ENCODE results near the gene AKAP11.

Gene AKAP11

GRCh38 chr13:42279986-42280385, 8.0 kb downstream of the AKAP11 start:
- no peak for TF ChIP-seq ZFX (IDR thresholded peaks at IDR 0.05; ENCODE audit: borderline replicate concordance)
- H3K27ac ChIP-seq: no peak overlapping the region

- H3K27ac ChIP-seq: no peak overlapping the region
- TF ChIP-seq CTCF (IDR thresholded peaks at IDR 0.05): no peak
- TF ChIP-seq ZFX (IDR thresholded peaks at IDR 0.05; ENCODE audit: borderline replicate concordance): no peak
These were observed 8.6 kb downstream of the AKAP11 start for GRCh38 chr13:42280537-42280936.

GRCh38 chr13:42283574-42283973, 11.6 kb downstream of the AKAP11 start:
- no peak overlapping the region for H3K27ac ChIP-seq
- TF ChIP-seq CTCF (IDR thresholded peaks at IDR 0.05) (no peak), ZFX (IDR thresholded peaks at IDR 0.05; ENCODE audit: borderline replicate concordance) (no peak)

DNA sequence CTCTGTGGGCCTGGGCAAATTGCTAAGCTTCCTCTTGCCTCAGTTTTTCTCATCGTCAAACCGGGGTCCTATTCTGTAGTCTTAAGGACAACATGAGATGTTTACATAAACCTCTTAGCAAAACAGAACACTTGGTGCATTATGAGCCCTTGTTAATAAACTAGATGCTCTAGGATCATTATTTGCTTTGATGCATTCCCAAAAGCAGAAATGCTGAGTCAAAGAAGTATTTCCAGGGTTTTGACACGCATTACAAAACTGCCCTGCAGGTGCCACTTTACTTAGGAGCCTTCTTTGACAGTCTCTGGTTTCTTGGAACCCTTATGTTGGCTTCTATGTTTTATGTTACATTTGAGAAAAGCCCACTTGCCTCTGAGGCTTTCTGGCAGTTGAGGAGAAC, 12.1 kb downstream of the AKAP11 start:
- no peak overlapping the region for H3K27ac ChIP-seq
- TF ChIP-seq ZFX (IDR thresholded peaks at IDR 0.05; ENCODE audit: borderline replicate concordance): no peak
- TF ChIP-seq CTCF (IDR thresholded peaks at IDR 0.05): no peak

DNA sequence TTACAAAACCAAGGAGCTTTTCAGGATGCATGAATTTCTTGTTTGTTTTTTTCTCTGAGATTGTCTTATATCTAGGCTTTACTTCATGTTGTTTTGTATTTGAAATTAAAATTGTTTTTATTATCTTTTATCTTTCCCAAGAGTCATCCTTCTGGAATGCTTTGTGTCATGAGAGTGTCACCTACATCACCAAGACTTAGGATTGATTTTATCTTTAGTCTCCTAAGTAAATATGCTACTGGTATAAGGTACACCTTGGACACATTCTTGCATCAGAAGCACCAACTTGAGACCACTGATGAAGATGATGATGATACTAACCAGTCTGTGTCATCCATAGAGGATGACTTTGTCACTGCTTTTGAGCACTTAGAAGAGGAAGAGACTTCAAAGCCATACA, 26.4 kb downstream of the AKAP11 start:
- H3K27ac ChIP-seq: no peak overlapping the region
- TF ChIP-seq ZFX (IDR thresholded peaks at IDR 0.05; ENCODE audit: borderline replicate concordance): no peak
- no peak for TF ChIP-seq CTCF (IDR thresholded peaks at IDR 0.05)

DNA sequence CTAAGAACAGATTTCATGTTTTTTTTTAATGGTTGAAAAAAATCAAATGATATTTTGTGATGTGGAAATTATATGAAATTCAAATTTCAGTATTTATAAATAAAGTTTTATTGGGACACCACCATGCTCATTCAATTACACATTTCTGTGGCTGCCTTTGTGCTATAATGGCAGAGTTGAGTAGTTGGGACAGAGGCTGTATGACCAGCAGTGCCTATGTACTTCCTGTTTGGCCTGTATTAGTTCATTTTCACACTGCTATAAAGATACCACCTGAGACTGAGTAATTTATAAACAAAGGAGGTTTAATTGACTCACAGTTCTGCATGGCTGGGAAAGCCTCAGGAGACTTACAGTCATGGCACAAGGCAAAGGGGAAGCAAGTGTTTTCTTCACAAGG, 33.6 kb downstream of the AKAP11 start:
- H3K27ac ChIP-seq: no peak overlapping the region
- no peak for TF ChIP-seq CTCF (IDR thresholded peaks at IDR 0.05)
- TF ChIP-seq ZFX (IDR thresholded peaks at IDR 0.05; ENCODE audit: borderline replicate concordance): no peak

- TF ChIP-seq CTCF (IDR thresholded peaks at IDR 0.05): no peak
- TF ChIP-seq ZFX (IDR thresholded peaks at IDR 0.05; ENCODE audit: borderline replicate concordance): no peak
- H3K27ac ChIP-seq: no peak overlapping the region
These were observed 35.5 kb downstream of the AKAP11 start for GRCh38 chr13:42307461-42307860.

DNA sequence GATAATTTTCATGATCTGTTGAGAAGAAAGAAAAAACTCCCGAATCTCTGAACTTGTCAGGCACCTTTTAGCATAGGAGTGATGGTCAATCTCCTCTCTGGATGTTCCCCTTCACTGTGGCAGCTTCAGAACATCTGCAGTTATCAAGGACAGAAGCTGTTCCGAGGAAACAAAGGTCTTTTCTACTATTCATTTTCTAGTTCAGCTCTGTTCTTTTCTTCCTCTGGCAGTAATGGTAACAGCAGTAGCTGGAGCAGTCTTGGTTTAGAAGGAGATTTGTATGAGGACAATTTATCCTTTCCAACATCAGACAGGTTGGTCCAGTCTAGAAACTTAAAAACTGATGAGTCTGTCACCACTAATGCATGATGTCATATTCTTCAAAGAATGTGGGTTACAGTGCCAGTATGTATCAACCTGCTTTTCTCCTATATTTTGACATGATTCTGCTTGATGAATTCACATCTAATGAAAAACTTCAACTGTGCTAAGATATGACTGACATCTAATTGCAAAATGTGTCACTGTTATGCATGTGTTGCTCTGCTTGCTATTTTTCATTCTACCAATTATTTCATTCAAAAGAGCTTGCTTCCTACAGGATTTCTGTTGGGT, 41.0 kb downstream of the AKAP11 start:
- no peak overlapping the region for H3K27ac ChIP-seq
- TF ChIP-seq ZFX (IDR thresholded peaks at IDR 0.05; ENCODE audit: borderline replicate concordance): no peak

Measured in 22Rv1 (cell line).